Measurements from ENCODE around the gene TMEM207. TPM values are rescaled to one million over a fixed set of nuclear protein-coding genes. Genes with fewer than 3 reads are reported as not detected.

Gene TMEM207
- polyA plus RNA-seq, 1 of the 3 experiments (the other 2 are of a cell fraction), result not detected

- no peak overlapping the region for H3K9ac ChIP-seq
- H3K4me1 ChIP-seq (ENCODE audit: control insufficient read depth in 1 of 2, insufficient read depth in 2 of 2, low read depth in 1 of 2, low read length in 1 of 2), result no peaks in the 10 kb centered on the region
- no peak overlapping the region for H2AFZ ChIP-seq (ENCODE audit: low read depth)
- H3K4me2 ChIP-seq, result no peak overlapping the region
- 15% methylated on average over 3 of the region's 3 CpGs for WGBS (ENCODE audit: low lambda C conversion rate)
- no peaks in the 10 kb centered on the region for H3K79me2 ChIP-seq (ENCODE audit: insufficient read depth)
- H3K27ac ChIP-seq (ENCODE audit: low read depth in 2 of 2, low read length in 1 of 2), result no peak overlapping the region
- DNase-seq, result no peak
- TF ChIP-seq RFX5 (IDR thresholded peaks at IDR 0.05; ENCODE audit: low read length) (no peak), SIN3A (IDR thresholded peaks at IDR 0.05; ENCODE audit: borderline replicate concordance, low read depth, low read length) (no peak), CHD2 (IDR thresholded peaks at IDR 0.05; ENCODE audit: low read length, partially characterized antibody) (no peak), FOXM1 (IDR thresholded peaks at IDR 0.05; ENCODE audit: low read depth) (no peak), SMC3 (IDR thresholded peaks at IDR 0.05; ENCODE audit: low read depth, low read length) (no peak), MEF2A (IDR thresholded peaks at IDR 0.05; ENCODE audit: borderline replicate concordance, low read depth) (no peak), EZH2phosphoT487 (IDR thresholded peaks at IDR 0.05; ENCODE audit: borderline replicate concordance, low read depth) (no peak)
- H4K20me1 ChIP-seq (ENCODE audit: insufficient read depth), result no peaks in the 10 kb centered on the region
- H3K4me3 ChIP-seq (ENCODE audit: low read depth in 2 of 2, low read length in 1 of 2), result no peak overlapping the region
- H3K9me2 ChIP-seq, result no peaks in the 10 kb centered on the region
- POLR2A ChIA-PET, result no interaction called here
- no peaks in the 10 kb centered on the region for H3F3A ChIP-seq (replicated peaks; ENCODE audit: insufficient read depth)
- CTCF ChIA-PET, result interaction anchor here (1.6 kb wide), 1 partner anchor 16 kb away, joined by 4 read pairs; the partner anchor contains the start of gene IL1RAP
- no peaks in the 10 kb centered on the region for H3K36me3 ChIP-seq (replicated peaks in 1 of 2; ENCODE audit: control insufficient read depth in 1 of 2, insufficient read depth in 2 of 2, low read length in 1 of 2)
- no peaks in the 10 kb centered on the region; the same call in 1 of the 2 replicates for H3K27me3 ChIP-seq (ENCODE audit: insufficient read depth)
- H3K9me3 ChIP-seq, result no peaks in the 10 kb centered on the region
Measured at GRCh38 chr3:190497811-190498210, 48.1 kb upstream of the TMEM207 start.

GRCh38 chr3:190496859-190497258 lies 47.2 kb upstream of the TMEM207 start:
- Histone ChIP-seq H3K36me3 (replicated peaks in 1 of 2; ENCODE audit: control insufficient read depth in 1 of 2, insufficient read depth in 2 of 2, low read length in 1 of 2) (no peaks in the 10 kb centered on the region), H3K9me2 (no peaks in the 10 kb centered on the region), H2AFZ (ENCODE audit: low read depth) (no peak overlapping the region), H3K4me1 (ENCODE audit: control insufficient read depth in 1 of 2, insufficient read depth in 2 of 2, low read depth in 1 of 2, low read length in 1 of 2) (no peaks in the 10 kb centered on the region), H3K4me3 (ENCODE audit: low read depth in 2 of 2, low read length in 1 of 2) (no peak overlapping the region), H3K4me2 (no peak overlapping the region), H3K27ac (ENCODE audit: low read depth in 2 of 2, low read length in 1 of 2) (no peak overlapping the region), H3K27me3 (ENCODE audit: insufficient read depth) (no peaks in the 10 kb centered on the region; the same call in 1 of the 2 replicates), H3F3A (replicated peaks; ENCODE audit: insufficient read depth) (no peaks in the 10 kb centered on the region), H3K79me2 (ENCODE audit: insufficient read depth) (no peaks in the 10 kb centered on the region), H3K9ac (no peak overlapping the region), H4K20me1 (ENCODE audit: insufficient read depth) (no peaks in the 10 kb centered on the region), H3K9me3 (no peaks in the 10 kb centered on the region)
- ChIA-PET POLR2A (no interaction called here), CTCF (no interaction called here)
- TF ChIP-seq FOXJ3 (CRISPR knock-in tag; IDR thresholded peaks at IDR 0.05), result no peak
- TF ChIP-seq, protein P1, sequence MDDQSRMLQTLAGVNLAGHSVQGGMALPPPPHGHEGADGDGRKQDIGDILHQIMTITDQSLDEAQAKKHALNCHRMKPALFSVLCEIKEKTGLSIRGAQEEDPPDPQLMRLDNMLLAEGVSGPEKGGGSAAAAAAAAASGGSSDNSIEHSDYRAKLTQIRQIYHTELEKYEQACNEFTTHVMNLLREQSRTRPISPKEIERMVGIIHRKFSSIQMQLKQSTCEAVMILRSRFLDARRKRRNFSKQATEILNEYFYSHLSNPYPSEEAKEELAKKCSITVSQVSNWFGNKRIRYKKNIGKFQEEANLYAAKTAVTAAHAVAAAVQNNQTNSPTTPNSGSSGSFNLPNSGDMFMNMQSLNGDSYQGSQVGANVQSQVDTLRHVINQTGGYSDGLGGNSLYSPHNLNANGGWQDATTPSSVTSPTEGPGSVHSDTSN (IDR thresholded peaks at IDR 0.05), result no peak
- TF ChIP-seq NFIC (IDR thresholded peaks at IDR 0.05; ENCODE audit: borderline replicate concordance), result no peak
- no peak for TF ChIP-seq EP300 (IDR thresholded peaks at IDR 0.05; ENCODE audit: borderline replicate concordance in 1 of 2, low read depth in 1 of 2, low read length in 1 of 2)
- no peak for TF ChIP-seq SMC3 (IDR thresholded peaks at IDR 0.05; ENCODE audit: low read depth, low read length)
- no peak for TF ChIP-seq MAX (IDR thresholded peaks at IDR 0.05; ENCODE audit: low read depth)
- no peak for TF ChIP-seq YY1 (IDR thresholded peaks at IDR 0.05; ENCODE audit: low read depth)
- no peak for TF ChIP-seq CHD2 (IDR thresholded peaks at IDR 0.05; ENCODE audit: low read length, partially characterized antibody)
- TF ChIP-seq GATA2 (CRISPR knock-in tag; IDR thresholded peaks at IDR 0.05), result no peak
- no peak for TF ChIP-seq FOXM1 (IDR thresholded peaks at IDR 0.05; ENCODE audit: low read depth)
- TF ChIP-seq ELF1 (IDR thresholded peaks at IDR 0.05), result no peak
- no peak for TF ChIP-seq ZBTB33 (IDR thresholded peaks at IDR 0.05; ENCODE audit: borderline replicate concordance, low read depth)
- TF ChIP-seq SIN3A (IDR thresholded peaks at IDR 0.05; ENCODE audit: borderline replicate concordance, low read depth, low read length), result no peak
- TF ChIP-seq USF1 (IDR thresholded peaks at IDR 0.05; ENCODE audit: borderline replicate concordance, low read depth), result no peak
- no peak for TF ChIP-seq RFX5 (IDR thresholded peaks at IDR 0.05; ENCODE audit: low read length)
- TF ChIP-seq TCF12 (IDR thresholded peaks at IDR 0.05), result no peak
- no peak for DNase-seq
- WGBS (ENCODE audit: low lambda C conversion rate), result 0% methylated on average over 1 of the region's 1 CpG

Measured in SK-N-SH (cell line).